Stimulated activated CD8-positive, alpha-beta memory T cell treated with anti-CD3 and anti-CD28 coated beads, Interleukin-2, amount 100 ng/mL, for 1 hour (primary cell): Measurements from ENCODE around the gene PARP14.
"Not testable (repeated sequence)": the region's sequence is repeated elsewhere in the genome, so short reads cannot be mapped to it uniquely, and the experiment has no call there.

Experiments used
- DNase-seq, 2 donors: peaks; one replicate each; pipeline ENCODE4 v3.0.0-alpha.2; 2020; ENCODE audit warnings: low read depth in 2 of 2

Gene PARP14

DNA sequence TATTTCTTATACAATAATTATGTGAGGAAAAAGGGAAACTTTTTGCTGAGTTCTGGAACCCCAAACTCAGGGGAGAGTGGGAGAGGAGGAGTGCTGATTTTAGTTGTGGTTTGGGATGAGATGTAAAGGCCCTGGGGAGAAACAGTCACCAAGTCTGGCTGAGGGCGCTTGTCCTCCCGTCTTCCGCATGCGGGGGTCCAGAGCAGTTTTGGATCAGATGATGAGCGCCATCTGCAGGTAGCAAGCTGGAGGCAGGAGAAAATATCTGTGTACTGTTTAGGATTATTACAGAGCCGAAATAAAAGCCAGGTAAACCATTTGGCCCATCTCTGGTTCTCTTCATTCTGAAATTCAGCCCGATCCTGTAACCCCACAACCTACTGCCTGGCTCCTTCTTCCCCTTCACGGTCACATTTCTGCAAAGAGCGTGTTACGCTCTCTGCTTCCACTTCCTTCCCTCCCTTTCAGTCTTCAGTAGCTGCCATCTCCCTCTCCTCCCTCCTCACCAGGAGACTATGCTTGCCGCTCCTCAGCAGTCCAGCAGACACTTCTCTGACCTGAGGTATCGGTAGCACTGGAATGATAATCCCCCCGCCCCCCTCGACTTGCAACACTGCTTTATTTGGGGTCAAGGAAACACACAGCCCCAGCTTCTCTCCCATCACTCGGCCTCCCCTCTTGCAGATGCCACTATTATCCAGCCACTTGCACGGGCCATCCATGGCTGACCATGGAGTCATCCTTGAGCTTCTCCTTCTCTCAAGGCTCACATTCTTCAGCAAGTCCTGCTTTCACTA lies 1.4 kb upstream of the PARP14 start:
- peak; percentile 54 to 69 for DNase-seq

- DNase-seq: no peak
Observed at GRCh38 chr3:122679882-122680474, 661 bp upstream of the PARP14 start.

- no peak for DNase-seq
Observed at GRCh38 chr3:122681284-122681973, 790 bp downstream of the PARP14 start.

DNA sequence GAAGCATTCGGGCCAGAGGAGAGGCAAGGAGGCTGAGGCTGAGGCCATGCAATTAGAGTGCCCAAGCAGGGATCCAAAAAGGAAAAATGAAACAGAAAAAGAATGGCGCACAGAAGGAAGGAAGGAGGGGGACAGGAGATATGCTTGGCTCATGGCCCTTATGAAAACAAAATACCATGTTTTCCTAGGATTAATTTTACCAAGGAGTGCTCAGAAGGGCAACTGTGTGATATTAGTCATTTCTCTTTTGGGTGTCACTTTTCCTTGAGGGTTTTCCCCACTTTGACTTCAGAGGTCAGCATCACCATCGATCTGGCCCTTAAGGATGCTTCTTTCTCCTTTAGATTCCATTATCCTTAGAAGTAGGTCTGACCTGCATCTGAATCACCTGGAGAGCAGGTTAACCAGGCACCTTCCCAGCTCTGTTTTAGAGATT lies 1.4 kb downstream of the PARP14 start:
- DNase-seq: no peak

DNA sequence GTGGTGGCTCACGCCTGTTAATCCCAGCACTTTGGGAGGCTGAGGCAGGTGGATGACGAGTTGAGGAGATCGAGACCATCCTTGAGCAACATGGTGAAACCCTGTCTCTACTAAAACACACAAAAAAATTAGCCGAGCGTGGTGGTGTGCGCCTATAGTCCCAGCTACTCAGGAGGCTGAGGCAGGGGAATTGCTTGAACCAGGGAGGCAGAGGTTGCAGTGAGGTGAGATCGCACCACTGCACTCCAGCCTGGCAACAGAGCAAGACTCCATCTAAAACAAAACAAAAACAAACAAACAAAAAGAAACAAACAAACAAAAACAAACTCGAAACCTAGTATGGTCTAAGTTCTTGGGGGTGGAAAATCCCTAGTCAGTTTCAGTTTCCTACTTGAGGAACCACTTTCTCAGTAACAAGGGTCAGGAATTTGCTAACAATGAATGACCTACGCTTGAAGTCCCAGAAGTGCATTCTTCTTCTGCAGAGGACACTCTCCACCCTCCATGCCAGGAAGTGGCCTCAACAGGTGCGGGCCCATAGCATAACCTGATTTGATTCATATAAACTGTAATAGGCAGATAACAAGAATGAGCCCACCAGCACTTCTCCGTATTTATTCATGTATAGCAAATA lies 2.3 kb downstream of the PARP14 start:
- not testable (repeated sequence) for DNase-seq

DNA sequence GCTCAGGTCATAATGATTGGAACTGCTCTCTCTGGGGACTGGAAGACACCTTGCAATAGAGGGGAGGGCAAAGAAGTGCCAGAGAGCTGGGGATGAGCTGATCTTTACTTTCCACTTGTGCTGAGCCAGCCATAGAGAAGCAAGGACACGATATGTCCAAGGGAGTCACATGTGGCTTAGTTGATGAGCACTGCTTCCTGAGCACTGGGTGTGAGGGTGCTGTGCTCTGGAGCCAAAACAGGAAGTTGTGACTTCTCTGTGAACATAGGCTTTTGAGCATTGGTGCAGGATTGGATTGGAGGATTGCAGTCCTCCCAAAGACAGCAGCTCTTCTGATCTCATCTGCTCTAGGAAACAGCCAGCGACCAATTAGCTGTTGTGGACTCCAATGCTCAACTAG lies 6.7 kb downstream of the PARP14 start:
- no peak for DNase-seq

DNA sequence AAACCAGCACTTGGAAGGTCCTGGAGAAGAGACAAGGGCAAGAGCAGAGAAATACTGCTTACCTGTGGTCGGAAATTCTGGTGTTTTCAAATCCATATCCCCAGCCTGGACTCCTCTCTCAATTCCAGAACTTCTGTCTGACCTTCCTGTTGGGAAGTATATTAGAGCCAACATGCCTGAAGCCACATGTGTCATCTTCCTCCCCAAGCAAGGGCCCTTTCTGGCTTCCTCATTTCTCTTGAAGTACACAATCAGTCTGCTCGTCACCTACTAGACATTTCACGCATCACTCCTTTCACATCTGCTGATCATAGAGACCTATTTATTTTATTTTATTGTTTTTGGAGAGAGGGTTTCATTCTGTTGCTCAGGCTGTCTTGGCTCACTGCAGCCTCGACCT lies 8.4 kb downstream of the PARP14 start:
- no peak for DNase-seq

- no peak for DNase-seq
Observed at GRCh38 chr3:122689587-122689986, 8.9 kb downstream of the PARP14 start.

DNA sequence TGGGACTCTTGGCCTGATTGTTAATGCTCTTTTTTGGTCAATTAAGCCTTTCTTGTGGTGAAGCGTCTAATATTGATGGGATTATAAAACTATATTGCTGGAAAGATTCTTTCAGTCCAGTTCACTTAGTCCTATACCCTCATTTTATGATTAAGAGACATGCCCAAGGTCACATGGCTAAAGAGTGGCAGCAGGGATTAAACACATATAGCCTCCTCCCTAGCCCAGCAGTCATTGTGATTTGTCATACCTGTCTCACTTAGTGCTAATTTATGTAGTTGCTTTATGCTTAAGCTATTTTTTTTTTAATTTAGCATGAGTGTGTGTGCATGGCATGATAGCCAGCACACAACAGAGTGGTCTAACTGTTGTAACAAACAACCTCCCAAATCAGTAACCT lies 9.5 kb downstream of the PARP14 start:
- no peak for DNase-seq

DNA sequence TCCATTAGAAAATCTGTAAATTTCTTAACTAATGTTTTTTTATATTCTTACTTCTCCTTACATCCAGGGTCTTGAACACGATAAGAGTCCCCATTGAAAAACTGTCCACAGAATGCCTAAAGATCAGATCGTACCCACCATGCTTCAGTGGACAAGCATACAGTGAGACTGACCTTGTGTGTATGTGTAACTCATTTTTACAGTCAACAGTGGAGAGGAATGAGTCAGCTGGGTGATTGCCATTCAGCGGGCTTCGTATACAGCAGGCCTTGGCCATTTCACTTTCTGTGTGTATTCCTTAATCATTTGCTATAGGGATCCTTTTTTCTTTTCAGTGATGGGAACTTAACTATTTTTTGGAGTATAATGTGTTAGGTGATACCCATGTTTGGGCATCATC lies 10.6 kb downstream of the PARP14 start:
- no peak for DNase-seq

GRCh38 chr3:122692674-122693073 lies 12.0 kb downstream of the PARP14 start:
- DNase-seq: no peak

- DNase-seq: no peak
Observed at GRCh38 chr3:122694966-122695365, 14.3 kb downstream of the PARP14 start.

DNA sequence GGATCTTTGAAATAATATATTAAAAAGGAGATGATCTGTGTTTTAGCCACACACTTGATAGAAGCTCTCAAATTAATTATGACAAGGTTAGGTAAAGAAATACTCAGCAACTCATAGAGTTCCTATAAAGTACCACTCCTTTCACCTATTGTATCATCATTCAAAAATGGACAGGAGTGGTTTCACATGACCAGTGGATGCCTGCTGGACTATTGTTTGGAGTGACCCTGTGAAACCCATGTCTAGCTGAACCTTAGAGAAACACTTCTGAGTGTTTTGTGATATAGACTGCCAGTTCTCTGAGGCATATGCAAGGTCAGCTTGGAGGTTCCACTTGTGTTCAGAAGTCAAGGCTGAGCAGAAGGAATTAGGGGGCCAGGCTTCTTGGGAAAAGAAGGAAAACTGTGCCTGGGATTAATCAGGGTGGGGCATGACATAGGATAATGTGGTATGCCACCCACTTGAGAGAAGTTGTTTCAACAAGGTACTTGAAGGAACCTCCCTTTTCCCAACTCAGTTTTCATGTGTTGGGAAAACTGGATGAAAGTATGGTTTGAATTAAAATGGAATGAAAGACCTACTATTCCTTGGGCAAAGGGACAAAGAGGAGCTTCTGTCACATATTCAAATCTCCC lies 15.4 kb downstream of the PARP14 start:
- DNase-seq: no peak

- DNase-seq: no peak
Observed at GRCh38 chr3:122697952-122698620, 17.4 kb downstream of the PARP14 start.

DNA sequence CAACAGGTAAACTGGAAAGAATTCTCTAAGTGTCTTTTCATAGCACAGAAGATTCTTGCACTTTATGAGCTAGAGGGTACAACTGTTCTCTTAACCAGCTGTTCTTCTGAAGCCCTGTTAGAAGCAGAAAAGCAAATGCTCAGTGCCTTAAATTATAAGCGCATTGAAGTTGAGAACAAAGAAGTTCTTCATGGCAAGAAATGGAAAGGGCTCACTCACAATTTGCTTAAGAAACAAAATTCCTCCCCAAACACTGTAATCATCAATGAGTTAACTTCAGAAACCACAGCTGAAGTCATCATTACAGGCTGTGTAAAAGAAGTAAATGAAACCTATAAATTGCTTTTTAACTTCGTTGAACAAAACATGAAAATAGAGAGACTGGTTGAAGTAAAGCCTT lies 19.6 kb downstream of the PARP14 start:
- no peak for DNase-seq

- DNase-seq: no peak
Observed at GRCh38 chr3:122705379-122705778, 24.7 kb downstream of the PARP14 start.

GRCh38 chr3:122710616-122711251 lies 30.1 kb downstream of the PARP14 start:
- not testable (repeated sequence) for DNase-seq

GRCh38 chr3:122714273-122714672 lies 33.6 kb downstream of the PARP14 start:
- no peak for DNase-seq

DNA sequence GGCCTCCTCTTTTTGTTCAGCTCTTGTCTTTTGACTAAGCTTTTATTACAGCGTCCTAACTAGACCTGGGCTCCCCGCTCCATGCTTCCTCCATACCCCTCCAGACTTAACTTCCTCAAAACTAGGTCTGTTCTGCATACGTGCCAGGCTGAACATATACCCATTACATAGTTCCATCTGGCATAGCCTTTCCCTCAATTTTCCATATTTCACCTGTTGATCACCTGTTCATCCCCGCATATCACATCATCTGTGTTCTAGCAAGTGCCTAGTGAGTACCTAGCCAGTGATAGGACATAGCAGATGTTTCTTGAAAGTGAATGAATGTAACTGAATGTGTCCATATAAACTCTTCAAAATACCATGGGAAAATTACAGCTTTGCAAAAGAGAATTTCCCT lies 36.0 kb downstream of the PARP14 start:
- DNase-seq: no peak

DNA sequence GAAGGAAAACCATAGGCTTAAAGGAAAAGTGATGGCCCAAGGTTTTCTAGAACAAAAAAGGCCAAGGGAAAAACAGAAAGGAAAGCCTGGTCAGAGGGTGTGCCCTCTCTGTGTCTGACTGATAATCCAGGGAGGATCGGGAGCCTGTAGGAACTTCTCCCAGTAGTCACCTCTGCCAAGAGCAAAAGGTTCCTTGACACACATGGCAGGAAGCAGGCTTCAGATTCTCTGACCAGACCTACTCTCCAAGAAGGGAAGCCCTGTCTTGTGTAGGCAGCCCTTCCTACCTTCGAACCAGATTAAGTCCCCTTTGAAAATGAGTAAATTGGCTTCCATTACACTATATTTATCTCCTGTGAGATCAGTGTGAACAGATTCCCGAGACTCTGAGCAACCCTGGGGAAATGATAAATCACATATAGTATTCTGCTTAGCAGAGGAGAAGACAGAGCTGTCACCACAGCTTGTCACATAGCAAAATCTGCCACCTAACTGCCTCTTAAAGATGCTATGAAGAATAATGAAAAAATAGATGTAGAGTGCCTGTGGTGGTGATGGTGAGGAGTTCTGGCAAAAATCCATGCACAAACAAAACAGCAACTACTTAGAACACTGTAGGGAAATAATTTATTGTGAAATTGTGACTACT lies 38.8 kb downstream of the PARP14 start:
- DNase-seq: no peak
